NB4 (cell line): ENCODE data around the gene FAM9B.
"Not testable (repeated sequence)": the region's sequence is repeated elsewhere in the genome, so short reads cannot be mapped to it uniquely, and the experiment has no call there.

Source experiments
- DNase-seq: peaks from one replicate; pipeline ENCODE4 v3.0.0; 2010; ENCODE audit warnings: low read depth
- H3K4me3 ChIP-seq: one replicate; pipeline ENCODE4 v1.5.1; 2011; ENCODE audit warnings: mild to moderate bottlenecking, low read depth, low read length, moderate library complexity
- CTCF ChIP-seq: IDR thresholded peaks from one replicate; pipeline ENCODE4 v1.5.1; 2012; ENCODE audit warnings: low read depth, low read length
- MAX ChIP-seq: IDR thresholded peaks from 2 replicates; pipeline ENCODE4 v1.6.1; 2011; ENCODE audit warnings: low read depth, low read length
- MYC ChIP-seq: IDR thresholded peaks from 2 replicates; pipeline ENCODE4 v1.6.1; 2011; ENCODE audit warnings: low read depth, low read length
- POLR2A ChIP-seq: IDR thresholded peaks from 2 replicates; pipeline ENCODE4 v1.6.1; 2011; ENCODE audit warnings: mild to moderate bottlenecking; ENCODE audit not compliant: insufficient read length; ENCODE audit errors: extremely low read depth

Gene FAM9B

GRCh38 chrX:9037296-9037695 lies 3.4 kb upstream of the FAM9B start:
- TF ChIP-seq CTCF = no peak
- TF ChIP-seq MYC = no peak
- TF ChIP-seq MAX = no peak
- TF ChIP-seq POLR2A = no peak
- H3K4me3 ChIP-seq = no peak overlapping the region
- no peak for DNase-seq

- DNase-seq = no peak
- no peak for TF ChIP-seq CTCF
- TF ChIP-seq MAX = no peak
- no peak for TF ChIP-seq POLR2A
- no peak for TF ChIP-seq MYC
- no peak overlapping the region for H3K4me3 ChIP-seq
These were observed 341 bp downstream of the FAM9B start for GRCh38 chrX:9033586-9033985.

- TF ChIP-seq POLR2A = no peak
- no peak for TF ChIP-seq CTCF
- no peak for TF ChIP-seq MYC
- TF ChIP-seq MAX = no peak
- DNase-seq = no peak
- no peak overlapping the region for H3K4me3 ChIP-seq
These were observed 748 bp downstream of the FAM9B start for GRCh38 chrX:9033179-9033578.

GRCh38 chrX:9023293-9023692 lies 10.6 kb downstream of the FAM9B start:
- H3K4me3 ChIP-seq = no peak overlapping the region
- TF ChIP-seq POLR2A (no peak), CTCF (no peak), MYC (no peak), MAX (no peak)
- DNase-seq = no peak

- no peak for DNase-seq
- TF ChIP-seq CTCF = no peak
- TF ChIP-seq POLR2A = no peak
- TF ChIP-seq MYC = no peak
- no peak for TF ChIP-seq MAX
- H3K4me3 ChIP-seq = no peak overlapping the region
These were observed 14.8 kb downstream of the FAM9B start for GRCh38 chrX:9019151-9019550.

- not testable (repeated sequence) for H3K4me3 ChIP-seq, DNase-seq
These were observed 15.6 kb downstream of the FAM9B start for GRCh38 chrX:9018332-9018731.
